IMR-90 (cell line): ENCODE results near the gene CLDN14. TPM values are rescaled to one million over a fixed set of nuclear protein-coding genes. Genes with fewer than 3 reads are reported as not detected.

ENCODE experiments used
- ATAC-seq: fragments of 200-7000 bp; cut with Tn5 transposase; 2 replicates; pipeline ENCODE4 v1.9.1; 2020; ENCODE audit warnings: low read depth, mild to moderate bottlenecking, moderate library complexity
- BruUV-seq: library from RNA; stranded (reverse); fragments of 400-500 nt; replicated peaks from 2 replicates; lab custom pipeline; 2021; lab: Mats Ljungman, UMichigan
- CTCF ChIA-PET: fragments of 300-600 bp; formaldehyde crosslinking; extraction: SDS; loops from one replicate; lab custom pipeline; 2021; ENCODE audit warnings: antibody characterized with exemption; lab: Yijun Ruan, JAX
- POLR2A ChIA-PET: fragments of 300-600 bp; sonication (Branson Sonifier 250); formaldehyde crosslinking; loops from one replicate; lab custom pipeline; 2022; ENCODE audit warnings: antibody characterized with exemption; ENCODE audit not compliant: unreplicated experiment; lab: Charles Lee
- DNase-seq: peaks from one replicate; pipeline ENCODE4 v3.0.0; 2013
- H2AFZ ChIP-seq: replicated peaks from 2 replicates; pipeline ENCODE3; 2013; ENCODE audit warnings: low read length, mild to moderate bottlenecking; ENCODE audit not compliant: poor library complexity
- H2AK5ac ChIP-seq: 2 replicates; pipeline ENCODE4 v1.6.1; 2013; ENCODE audit warnings: low read depth, low read length, inconsistent platforms
- H2AK9ac ChIP-seq: replicated peaks from 2 replicates; pipeline ENCODE3; 2013; ENCODE audit warnings: mild to moderate bottlenecking, low read depth, low read length, moderate library complexity; ENCODE audit not compliant: poor library complexity
- H2BK120ac ChIP-seq: 2 replicates; pipeline ENCODE4 v1.6.1; 2013; ENCODE audit warnings: low read depth, low read length, inconsistent platforms
- H2BK15ac ChIP-seq: 3 replicates; pipeline ENCODE4 v1.6.1; 2013; ENCODE audit warnings: low read depth, low read length, inconsistent platforms
- H2BK20ac ChIP-seq: 2 replicates; pipeline ENCODE4 v1.6.1; 2013; ENCODE audit warnings: low read depth, mild to moderate bottlenecking, inconsistent platforms, low read length, moderate library complexity
- H2BK5ac ChIP-seq: 2 replicates; pipeline ENCODE4 v1.6.1; 2013; ENCODE audit warnings: mild to moderate bottlenecking, low read depth, low read length, inconsistent platforms; ENCODE audit not compliant: poor library complexity, severe bottlenecking
- H3K14ac ChIP-seq: replicated peaks from 2 replicates; pipeline ENCODE4 v1.6.1; 2013; ENCODE audit warnings: low read depth, low read length, inconsistent platforms
- H3K18ac ChIP-seq: 2 replicates; pipeline ENCODE4 v1.6.1; 2013; ENCODE audit warnings: low read depth, low read length, control low read depth
- H3K23ac ChIP-seq: 2 replicates; pipeline ENCODE4 v1.6.1; 2013; ENCODE audit warnings: low read depth, low read length, inconsistent platforms
- H3K27ac ChIP-seq: 2 replicates; pipeline ENCODE4 v1.5.1; 2013; ENCODE audit warnings: mild to moderate bottlenecking, control low read depth, low read length; ENCODE audit not compliant: insufficient read depth
- H3K27me3 ChIP-seq: 2 replicates; pipeline ENCODE4 v1.6.1; 2013; ENCODE audit warnings: low read length; ENCODE audit not compliant: control insufficient read depth, insufficient read depth
- H3K36me3 ChIP-seq: 2 replicates; pipeline ENCODE4 v1.6.1; 2013; ENCODE audit warnings: low read length, mixed read lengths; ENCODE audit not compliant: control insufficient read depth, insufficient read depth
- H3K4ac ChIP-seq: 2 replicates; pipeline ENCODE4 v1.6.1; 2013; ENCODE audit warnings: low read depth, low read length, inconsistent platforms
- H3K4me1 ChIP-seq: 2 replicates; pipeline ENCODE4 v1.6.1; 2013; ENCODE audit warnings: low read length, mixed read lengths; ENCODE audit not compliant: control insufficient read depth, insufficient read depth
- H3K4me2 ChIP-seq: 2 replicates; pipeline ENCODE4 v1.6.1; 2013; ENCODE audit warnings: low read depth, mild to moderate bottlenecking, control low read depth, low read length, moderate library complexity
- H3K4me3 ChIP-seq: 2 replicates; pipeline ENCODE4 v1.5.1; 2013; ENCODE audit warnings: low read depth, mild to moderate bottlenecking, control low read depth, low read length, moderate library complexity; ENCODE audit not compliant: insufficient read depth
- H3K56ac ChIP-seq: 2 replicates; pipeline ENCODE4 v1.6.1; 2013; ENCODE audit warnings: low read length, inconsistent platforms; ENCODE audit not compliant: insufficient read depth; ENCODE audit errors: extremely low read depth
- H3K79me1 ChIP-seq, 2 experiments: 2 replicates each; pipeline ENCODE4 v1.6.1; 2013; ENCODE audit warnings: low read length in 2 of 2, inconsistent platforms in 1 of 2, low read depth in 1 of 2
- H3K9ac ChIP-seq: 2 replicates; pipeline ENCODE4 v1.6.1; 2013; ENCODE audit warnings: low read depth, low read length, control low read depth
- H3K9me1 ChIP-seq: 2 replicates; pipeline ENCODE4 v1.6.1; 2013; ENCODE audit warnings: low read length, inconsistent platforms; ENCODE audit not compliant: insufficient read depth
- H3K9me3 ChIP-seq: 2 replicates; pipeline ENCODE4 v1.6.1; 2013; ENCODE audit warnings: low read length; ENCODE audit not compliant: control insufficient read depth, insufficient read depth
- H4K20me1 ChIP-seq: 2 replicates; pipeline ENCODE4 v1.6.1; 2013; ENCODE audit warnings: low read length, inconsistent platforms; ENCODE audit not compliant: insufficient read depth
- H4K5ac ChIP-seq: 2 replicates; pipeline ENCODE4 v1.6.1; 2013; ENCODE audit warnings: mild to moderate bottlenecking, low read depth, low read length, control low read depth
- H4K8ac ChIP-seq, 2 experiments: 2 replicates each; pipeline ENCODE4 v1.6.1; 2013; ENCODE audit warnings: low read depth in 2 of 2, low read length in 2 of 2, control low read depth in 1 of 2, inconsistent platforms in 1 of 2
- H4K91ac ChIP-seq: 2 replicates; pipeline ENCODE4 v1.6.1; 2013; ENCODE audit warnings: low read depth, low read length, inconsistent platforms; ENCODE audit not compliant: insufficient read depth
- CHD1 ChIP-seq: IDR thresholded peaks from 2 replicates; pipeline ENCODE4 v1.6.1; 2012; ENCODE audit warnings: low read depth, low read length, improper control_type of control experiment
- MAFK ChIP-seq: IDR thresholded peaks from 2 replicates; pipeline ENCODE4 v1.6.1; 2012; ENCODE audit warnings: low read depth, low read length, improper control_type of control experiment
- NFE2L2 ChIP-seq: fragments of 150-350 bp; IDR thresholded peaks from 2 replicates; pipeline ENCODE4 v1.6.1; 2016; ENCODE audit warnings: low read depth, mild to moderate bottlenecking, low read length
- POLR2A ChIP-seq: IDR thresholded peaks from 2 replicates; pipeline ENCODE4 v1.6.1; 2012; ENCODE audit warnings: mild to moderate bottlenecking, low read depth, low read length
- RAD21 ChIP-seq: IDR thresholded peaks from 2 replicates; pipeline ENCODE4 v1.6.1; 2012; ENCODE audit warnings: low read length, improper control_type of control experiment
- RCOR1 ChIP-seq: IDR thresholded peaks from 2 replicates; pipeline ENCODE4 v1.6.1; 2012; ENCODE audit warnings: mild to moderate bottlenecking, low read length, improper control_type of control experiment; ENCODE audit not compliant: insufficient replicate concordance
- RFX5 ChIP-seq: IDR thresholded peaks from 2 replicates; pipeline ENCODE4 v1.8.0; 2012; ENCODE audit warnings: low read depth, mild to moderate bottlenecking, low read length, moderate library complexity
- SMC3 ChIP-seq: fragments of 150-350 bp; IDR thresholded peaks from 2 replicates; pipeline ENCODE4 v1.6.1; 2016; ENCODE audit warnings: low read depth, mild to moderate bottlenecking, antibody characterized with exemption, low read length, moderate library complexity
- USF2 ChIP-seq: fragments of 150-350 bp; IDR thresholded peaks from 2 replicates; pipeline ENCODE4 v1.6.1; 2017; ENCODE audit warnings: mild to moderate bottlenecking, antibody characterized with exemption, low read length, low read depth
- WGBS, 2 experiments: methylation state at CpG; one replicate each; pipeline versions ENCODE4 v1.1.5 to v1.1.7; 2013; ENCODE audit warnings: missing lambda C conversion rate in 2 of 2; ENCODE audit not compliant: insufficient read length in 1 of 2; ENCODE audit errors: extremely low coverage in 2 of 2; 5-methylcytosine and 5-hydroxymethylcytosine counted together
- dilution Hi-C: fragments of 300-500 bp; cut with HindIII; formaldehyde crosslinking; loops from one replicate; pipeline ENCODE4 v1.14.3; 2018; ENCODE audit warnings: low sequenced_read_pairs; ENCODE audit not compliant: unreplicated experiment
- in situ Hi-C: fragments of 300-500 bp; cut with MboI; formaldehyde crosslinking; loops from 3 replicates; pipeline ENCODE4 v1.14.3; 2019; ENCODE audit warnings: low sequenced_read_pairs, inconsistent platforms, mixed read lengths
- intact Hi-C: fragments of 100-400 bp; cut with micrococcal nuclease; formaldehyde crosslinking; loops from 2 replicates; pipeline ENCODE4 v1.10.0; 2022
- polyA plus RNA-seq, 3 experiments: library from polyadenylated mRNA; depleted of rRNA; stranded (reverse); fragments of >200 nt; gene quantifications; 2 replicates each; pipeline ENCODE4 v1.2.3, GENCODE V29; 2012; ENCODE audit warnings: low replicate concordance in 1 of 3
- total RNA-seq: library from RNA; depleted of rRNA; stranded (reverse); fragments of >200 nt; gene quantifications from 2 replicates; pipeline ENCODE4 v1.2.3, GENCODE V29; 2012
- TF ChIP-seq, protein P1 (sequence below): fragments of 150-350 bp; IDR thresholded peaks from 2 replicates; pipeline ENCODE4 v1.6.1; 2016; ENCODE audit warnings: low read depth, mild to moderate bottlenecking, low read length, moderate library complexity, borderline replicate concordance
- TF ChIP-seq, protein P2 (sequence below): conservative IDR thresholded peaks from 2 replicates; pipeline ENCODE4 v1.5.1; 2012; ENCODE audit warnings: mild to moderate bottlenecking, low read depth, low read length, improper control_type of control experiment

The CLDN14 gene
- total and polyA plus RNA-seq, 2 of the 4 experiments (the other 2 are of a cell fraction), result not detected

- in situ Hi-C loops, result no loop called here
- Histone ChIP-seq H2BK5ac (no peak overlapping the region), H2BK120ac (no peak overlapping the region), H3K4me2 (no peak overlapping the region), H4K20me1 (no peaks in the 10 kb centered on the region), H4K8ac (no peak overlapping the region), H4K91ac (no peak overlapping the region), H3K4ac (no peak overlapping the region), H3K27ac (no peak overlapping the region), H3K9me3 (no peaks in the 10 kb centered on the region), H3K36me3 (no peaks in the 10 kb centered on the region), H3K56ac (no peak overlapping the region), H2BK15ac (no peak overlapping the region), H3K14ac (no peak overlapping the region), H3K4me3 (no peak overlapping the region), H2AFZ (no peak overlapping the region), H3K27me3 (no peaks in the 10 kb centered on the region), H2BK20ac (no peak overlapping the region), H3K79me1 (no peaks in the 10 kb centered on the region), H3K9me1 (0 out of 2 replicates have a peak, but pooled peaks cover 2% of the 10 kb centered on the region), H3K4me1 (peaks cover 4% of the 10 kb centered on the region; the same call in 1 of the 2 replicates), H3K18ac (no peak overlapping the region), H4K5ac (no peak overlapping the region), H3K9ac (no peak overlapping the region), H3K23ac (no peak overlapping the region), H2AK9ac (no peak overlapping the region), H2AK5ac (no peak overlapping the region)
- dilution Hi-C loops, result no loop called here
- intact Hi-C loops, result no loop called here
- POLR2A ChIA-PET, result no interaction called here
- TF ChIP-seq SMC3 (no peak), RCOR1 (no peak), CHD1 (no peak), RAD21 (no peak), RFX5 (no peak), POLR2A (no peak), USF2 (no peak), NFE2L2 (no peak), MAFK (no peak)
- TF ChIP-seq, protein P1, sequence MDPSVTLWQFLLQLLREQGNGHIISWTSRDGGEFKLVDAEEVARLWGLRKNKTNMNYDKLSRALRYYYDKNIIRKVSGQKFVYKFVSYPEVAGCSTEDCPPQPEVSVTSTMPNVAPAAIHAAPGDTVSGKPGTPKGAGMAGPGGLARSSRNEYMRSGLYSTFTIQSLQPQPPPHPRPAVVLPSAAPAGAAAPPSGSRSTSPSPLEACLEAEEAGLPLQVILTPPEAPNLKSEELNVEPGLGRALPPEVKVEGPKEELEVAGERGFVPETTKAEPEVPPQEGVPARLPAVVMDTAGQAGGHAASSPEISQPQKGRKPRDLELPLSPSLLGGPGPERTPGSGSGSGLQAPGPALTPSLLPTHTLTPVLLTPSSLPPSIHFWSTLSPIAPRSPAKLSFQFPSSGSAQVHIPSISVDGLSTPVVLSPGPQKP, result no peak
- TF ChIP-seq, protein P2, sequence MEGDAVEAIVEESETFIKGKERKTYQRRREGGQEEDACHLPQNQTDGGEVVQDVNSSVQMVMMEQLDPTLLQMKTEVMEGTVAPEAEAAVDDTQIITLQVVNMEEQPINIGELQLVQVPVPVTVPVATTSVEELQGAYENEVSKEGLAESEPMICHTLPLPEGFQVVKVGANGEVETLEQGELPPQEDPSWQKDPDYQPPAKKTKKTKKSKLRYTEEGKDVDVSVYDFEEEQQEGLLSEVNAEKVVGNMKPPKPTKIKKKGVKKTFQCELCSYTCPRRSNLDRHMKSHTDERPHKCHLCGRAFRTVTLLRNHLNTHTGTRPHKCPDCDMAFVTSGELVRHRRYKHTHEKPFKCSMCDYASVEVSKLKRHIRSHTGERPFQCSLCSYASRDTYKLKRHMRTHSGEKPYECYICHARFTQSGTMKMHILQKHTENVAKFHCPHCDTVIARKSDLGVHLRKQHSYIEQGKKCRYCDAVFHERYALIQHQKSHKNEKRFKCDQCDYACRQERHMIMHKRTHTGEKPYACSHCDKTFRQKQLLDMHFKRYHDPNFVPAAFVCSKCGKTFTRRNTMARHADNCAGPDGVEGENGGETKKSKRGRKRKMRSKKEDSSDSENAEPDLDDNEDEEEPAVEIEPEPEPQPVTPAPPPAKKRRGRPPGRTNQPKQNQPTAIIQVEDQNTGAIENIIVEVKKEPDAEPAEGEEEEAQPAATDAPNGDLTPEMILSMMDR, result no peak
- ATAC-seq, result no peak
- CTCF ChIA-PET, result no interaction called here
- BruUV-seq, result no TSS peak
- 92% methylated on average over 5 of the region's 8 CpGs; no CpG with 5 or more reads in 1 of the 2 experiments for WGBS, 2 experiments
- no peak for DNase-seq
Observed at GRCh38 chr21:36451506-36451905, 28.4 kb downstream of the CLDN14 start.
